Osteocyte (in vitro differentiated cells): Measurements from ENCODE around the gene ABHD11. TPM values are rescaled to one million over a fixed set of nuclear protein-coding genes. Genes with fewer than 3 reads are reported as not detected.

Source experiments
- DNase-seq: peaks from one replicate; pipeline ENCODE4 v3.0.0; 2021; ENCODE audit warnings: mixed read lengths; ENCODE audit not compliant: unreplicated experiment; ENCODE audit errors: extremely low spot score
- H3K27ac Mint-ChIP-seq: one replicate; pipeline ENCODE4 v1.8.0; 2021; ENCODE audit warnings: mild to moderate bottlenecking, mixed read lengths; ENCODE audit not compliant: unreplicated experiment
- H3K27me3 Mint-ChIP-seq: one replicate; pipeline ENCODE4 v1.8.0; 2021; ENCODE audit warnings: mixed read lengths; ENCODE audit not compliant: unreplicated experiment
- H3K36me3 Mint-ChIP-seq: one replicate; pipeline ENCODE4 v1.8.0; 2021; ENCODE audit warnings: mixed read lengths; ENCODE audit not compliant: unreplicated experiment
- H3K4me1 Mint-ChIP-seq: one replicate; pipeline ENCODE4 v1.8.0; 2021; ENCODE audit warnings: mixed read lengths; ENCODE audit not compliant: unreplicated experiment
- H3K4me3 Mint-ChIP-seq: one replicate; pipeline ENCODE4 v1.8.0; 2021; ENCODE audit warnings: mild to moderate bottlenecking, moderate library complexity, mixed read lengths; ENCODE audit not compliant: unreplicated experiment
- H3K9me3 Mint-ChIP-seq: one replicate; pipeline ENCODE4 v1.8.0; 2021; ENCODE audit warnings: mixed read lengths; ENCODE audit not compliant: unreplicated experiment
- CTCF ChIP-seq: fragments of 200-600 bp; sonication (generic); IDR thresholded peaks from 2 replicates; pipeline ENCODE4 v1.5.0; 2021; ENCODE audit warnings: antibody characterized with exemption, mild to moderate bottlenecking, moderate library complexity
- total RNA-seq: library from RNA; stranded (reverse); gene quantifications from 2 replicates; pipeline ENCODE4 v1.2.1, GENCODE V29; 2021

The ABHD11 gene
- total RNA-seq, 1 donor from 2014 or later = 17.4 TPM

- no peak for DNase-seq
- H3K36me3 Mint-ChIP-seq = no peaks in the 10 kb centered on the region
- no peak overlapping the region for H3K4me3 Mint-ChIP-seq
- peaks cover 5% of the 10 kb centered on the region for H3K27me3 Mint-ChIP-seq
- H3K9me3 Mint-ChIP-seq = no peaks in the 10 kb centered on the region
- TF ChIP-seq CTCF = no peak
- no peak overlapping the region for H3K27ac Mint-ChIP-seq
- H3K4me1 Mint-ChIP-seq = peaks cover 2% of the 10 kb centered on the region
Measured at GRCh38 chr7:73769481-73770001, 30.9 kb upstream of the ABHD11 start.

GRCh38 chr7:73768641-73769480, 30.3 kb upstream of the ABHD11 start:
- Mint-ChIP-seq H3K27ac (no peak overlapping the region), H3K9me3 (no peaks in the 10 kb centered on the region), H3K4me1 (peaks cover 2% of the 10 kb centered on the region), H3K4me3 (no peak overlapping the region), H3K36me3 (no peaks in the 10 kb centered on the region), H3K27me3 (peaks cover 5% of the 10 kb centered on the region)
- DNase-seq = no peak
- no peak for TF ChIP-seq CTCF

- peaks cover 2% of the 10 kb centered on the region for H3K4me1 Mint-ChIP-seq
- H3K36me3 Mint-ChIP-seq = no peaks in the 10 kb centered on the region
- no peak overlapping the region for H3K27ac Mint-ChIP-seq
- DNase-seq = no peak
- H3K4me3 Mint-ChIP-seq = no peak overlapping the region
- TF ChIP-seq CTCF = no peak
- H3K9me3 Mint-ChIP-seq = no peaks in the 10 kb centered on the region
- peaks cover 9% of the 10 kb centered on the region for H3K27me3 Mint-ChIP-seq
Measured at GRCh38 chr7:73766556-73767229, 28.1 kb upstream of the ABHD11 start.

- Mint-ChIP-seq H3K4me1 (no peaks in the 10 kb centered on the region), H3K36me3 (no peaks in the 10 kb centered on the region), H3K4me3 (no peak overlapping the region), H3K9me3 (no peaks in the 10 kb centered on the region), H3K27ac (no peak overlapping the region), H3K27me3 (peaks cover 4% of the 10 kb centered on the region)
- DNase-seq = no peak
- no peak for TF ChIP-seq CTCF
Measured at GRCh38 chr7:73762659-73762999, 24.0 kb upstream of the ABHD11 start.
